GM12878 (cell line): Measurements from ENCODE around the gene TNFRSF1A. TPM values are rescaled to one million over a fixed set of nuclear protein-coding genes. Genes with fewer than 3 reads are reported as not detected.

Experiments used
- ATAC-seq: fragments of 200-7000 bp; cut with Tn5 transposase; 3 replicates; pipeline ENCODE4 v1.9.1; 2020; ENCODE audit warnings: mild to moderate bottlenecking, moderate library complexity
- BruUV-seq: library from RNA; stranded (reverse); fragments of 400-500 nt; replicated peaks from 2 replicates; lab custom pipeline; 2021; lab: Mats Ljungman, UMichigan
- CTCF ChIA-PET: fragments of 300-600 bp; sonication (Branson Sonifier 250); formaldehyde crosslinking; extraction: SDS; loops from one replicate; lab custom pipeline; 2021; ENCODE audit warnings: inconsistent platforms; lab: Yijun Ruan, JAX
- POLR2A ChIA-PET: fragments of 350-600 bp; formaldehyde crosslinking; extraction: SDS; loops from one replicate; lab custom pipeline; 2021; ENCODE audit warnings: inconsistent platforms; lab: Charles Lee
- RAD21 ChIA-PET: fragments of 300-600 bp; sonication (Branson Sonifier 250); formaldehyde crosslinking; loops from one replicate; lab custom pipeline; 2023; ENCODE audit warnings: antibody characterized with exemption; ENCODE audit not compliant: unreplicated experiment; lab: Charles Lee
- SMC1A ChIA-PET: fragments of 300-600 bp; sonication (Branson Sonifier 250); formaldehyde crosslinking; loops from one replicate; lab custom pipeline; 2023; ENCODE audit not compliant: unreplicated experiment, uncharacterized antibody; lab: Charles Lee
- DNase-seq: peaks from one replicate; pipeline ENCODE4 v3.0.0-alpha.2; 2011; ENCODE audit warnings: low read depth, low spot score
- FAIRE-seq: peaks from 3 replicates; lab custom pipeline; 2011; peaks lifted over from hg19 to GRCh38; lab: Jason Lieb, UNC
- H2AFZ ChIP-seq: 2 replicates; pipeline ENCODE4 v1.6.0; 2011; ENCODE audit warnings: low read depth, low read length, control low read depth; ENCODE audit not compliant: control insufficient read depth
- H3K27ac ChIP-seq: 2 replicates; pipeline ENCODE4 v1.5.1; 2011; ENCODE audit warnings: control low read depth; ENCODE audit not compliant: control insufficient read depth, insufficient read depth
- H3K27me3 ChIP-seq, 2 experiments: replicated peaks in 1 of 2; 2 replicates each; pipeline versions ENCODE4 v1.6.0 to v1.6.1; 2011; ENCODE audit warnings: low read length in 1 of 2; ENCODE audit not compliant: control insufficient read depth in 2 of 2, insufficient read depth in 2 of 2
- H3K36me3 ChIP-seq, 2 experiments: 2 replicates each; pipeline ENCODE4 v1.5.1; 2011; ENCODE audit warnings: low read length in 1 of 2; ENCODE audit not compliant: control insufficient read depth in 2 of 2, insufficient read depth in 2 of 2
- H3K4me1 ChIP-seq: 2 replicates; pipeline ENCODE4 v1.6.1; 2011; ENCODE audit warnings: mild to moderate bottlenecking, low read length, moderate library complexity, mixed read lengths; ENCODE audit not compliant: control insufficient read depth, insufficient read depth
- H3K4me2 ChIP-seq: 2 replicates; pipeline ENCODE4 v1.6.0; 2011; ENCODE audit warnings: control low read depth; ENCODE audit not compliant: control insufficient read depth, insufficient read depth
- H3K4me3 ChIP-seq: fragments of 200-600 bp; sonication (generic); 2 replicates; pipeline ENCODE4 v1.5.1; 2016
- H3K79me2 ChIP-seq: 2 replicates; pipeline ENCODE4 v1.6.0; 2011; ENCODE audit warnings: low read length; ENCODE audit not compliant: control insufficient read depth, insufficient read depth
- H3K9ac ChIP-seq: 2 replicates; pipeline ENCODE4 v1.8.0; 2011; ENCODE audit warnings: low read length, control low read depth, mixed read lengths; ENCODE audit not compliant: control insufficient read depth, insufficient read depth
- H3K9me3 ChIP-seq: replicated peaks from 3 replicates; pipeline ENCODE4 v1.5.1; 2011; ENCODE audit warnings: mild to moderate bottlenecking, low read length; ENCODE audit not compliant: control insufficient read depth, insufficient read depth
- H4K20me1 ChIP-seq: 2 replicates; pipeline ENCODE4 v1.6.0; 2011; ENCODE audit not compliant: control insufficient read depth, insufficient read depth
- ASH2L ChIP-seq: fragments of 300-600, 200-600 bp; sonication (generic); IDR thresholded peaks from 2 replicates; pipeline ENCODE4 v1.6.1; 2017; ENCODE audit warnings: low read depth, mild to moderate bottlenecking, borderline replicate concordance
- CTCF ChIP-seq, 3 experiments: IDR thresholded peaks in 2 of 3; conservative IDR thresholded peaks in 1 of 3; 2 replicates each; pipeline ENCODE4 v1.5.1; 2011; ENCODE audit warnings: low read depth in 3 of 3, low read length in 3 of 3, mild to moderate bottlenecking in 3 of 3, control low read depth in 2 of 3, moderate library complexity in 2 of 3, inconsistent platforms in 1 of 3, mixed read lengths in 1 of 3; ENCODE audit not compliant: control insufficient read depth in 2 of 3, insufficient read depth in 1 of 3; ENCODE audit errors: extremely low read depth in 1 of 3
- EGR1 ChIP-seq, 2 experiments: IDR thresholded peaks; 1 replicate in 1 of 2; 2 replicates in 1 of 2; pipeline ENCODE4 v1.6.1; 2011 to 2012; ENCODE audit warnings: low read depth in 2 of 2, low read length in 2 of 2, borderline replicate concordance in 1 of 2, mild to moderate bottlenecking in 1 of 2, moderate library complexity in 1 of 2
- HDAC2 ChIP-seq: fragments of 200-600 bp; sonication (generic); IDR thresholded peaks from 2 replicates; pipeline ENCODE4 v1.6.1; 2017
- KLF5 ChIP-seq: fragments of 450-650 bp; IDR thresholded peaks from 2 replicates; pipeline ENCODE4 v1.6.1; 2014; ENCODE audit warnings: mild to moderate bottlenecking; ENCODE audit not compliant: partially characterized antibody
- LARP7 ChIP-seq: fragments of 450-650 bp; IDR thresholded peaks from 2 replicates; pipeline ENCODE4 v1.6.1; 2017; ENCODE audit warnings: mild to moderate bottlenecking
- NR2F1 ChIP-seq: fragments of 450-650 bp; conservative IDR thresholded peaks from 2 replicates; pipeline ENCODE4 v1.6.1; 2017; ENCODE audit warnings: mild to moderate bottlenecking
- POLR2A ChIP-seq: IDR thresholded peaks from 2 replicates; pipeline ENCODE4 v1.6.1; 2011; ENCODE audit warnings: low read depth, mild to moderate bottlenecking, low read length
- POLR2AphosphoS2 ChIP-seq: IDR thresholded peaks from 2 replicates; pipeline ENCODE4 v1.6.1; 2011; ENCODE audit warnings: low read depth, mild to moderate bottlenecking, low read length, improper control_type of control experiment, moderate library complexity
- RAD21 ChIP-seq: IDR thresholded peaks from 2 replicates; pipeline ENCODE4 v1.6.1; 2011; ENCODE audit warnings: mild to moderate bottlenecking, low read depth, low read length, moderate library complexity; ENCODE audit not compliant: insufficient read depth
- RAD51 ChIP-seq: fragments of 450-650 bp; IDR thresholded peaks from 2 replicates; pipeline ENCODE4 v1.6.1; 2016; ENCODE audit warnings: moderate library complexity, mild to moderate bottlenecking, inconsistent platforms
- SPI1 ChIP-seq: IDR thresholded peaks from 2 replicates; pipeline ENCODE4 v1.6.1; 2011; ENCODE audit warnings: low read depth, mild to moderate bottlenecking, low read length, moderate library complexity, borderline replicate concordance; ENCODE audit not compliant: insufficient read depth
- ZNF24 ChIP-seq: fragments of 450-650 bp; IDR thresholded peaks from 2 replicates; pipeline ENCODE4 v1.6.1; 2017; ENCODE audit warnings: antibody characterized with exemption, mild to moderate bottlenecking
- ZNF687 ChIP-seq: fragments of 450-650 bp; IDR thresholded peaks from 2 replicates; pipeline ENCODE4 v1.6.1; 2017; ENCODE audit warnings: mild to moderate bottlenecking, moderate library complexity
- WGBS: methylation state at CpG from one replicate; pipeline ENCODE4 v1.1.6; 2016; ENCODE audit warnings: low lambda C conversion rate; ENCODE audit not compliant: insufficient replicate concordance, insufficient coverage; ENCODE audit errors: missing lambda C conversion rate; 5-methylcytosine and 5-hydroxymethylcytosine counted together
- in situ Hi-C: fragments of 300-500 bp; cut with MboI; formaldehyde crosslinking; loops from 9 replicates; pipeline ENCODE4 v1.14.3; 2018; ENCODE audit warnings: mixed read lengths
- intact Hi-C: fragments of 100-400 bp; cut with micrococcal nuclease; formaldehyde crosslinking; loops from one replicate; pipeline ENCODE4 v1.14.2; 2022; ENCODE audit not compliant: unreplicated experiment
- polyA plus RNA-seq, 11 experiments: library from polyadenylated mRNA; depleted of rRNA in 4 of 11; unstranded in 6 of 11; stranded (reverse) in 5 of 11; fragments of >200 nt; fragmentation: Nextera tagmentation in 4 of 11; fragmentation: Illumina TruSeq in 1 of 11; extraction: Ambion mirVana in 4 of 11; extraction: Trizol in 1 of 11; gene quantifications; 1 replicate in 1 of 11; 2 replicates in 10 of 11; pipeline versions ENCODE4 v1.2.1 to v1.2.3, GENCODE V29; 2011 to 2016; ENCODE audit warnings: inconsistent platforms in 2 of 11, missing spikeins in 2 of 11, low read depth in 1 of 11
- total RNA-seq, 4 experiments: library from RNA; depleted of rRNA in 3 of 4; stranded (reverse); fragments of >200 nt in 3 of 4; fragmentation: Illumina TruSeq in 1 of 4; extraction: Trizol in 1 of 4; gene quantifications; 2 replicates each; pipeline versions ENCODE4 v1.2.1 to v1.2.3, GENCODE V29; 2013 to 2021
- TF ChIP-seq, protein P1 (sequence below): fragments of 450-650 bp; conservative IDR thresholded peaks from 2 replicates; pipeline ENCODE4 v1.6.1; 2017; ENCODE audit warnings: mild to moderate bottlenecking, moderate library complexity

The TNFRSF1A gene
- total and polyA plus RNA-seq, 10 of the 15 experiments (the other 5 are each of a cell fraction or from before 2014, with no cell fraction given), result 0.24 to 16.5 (median 13.0) TPM

DNA sequence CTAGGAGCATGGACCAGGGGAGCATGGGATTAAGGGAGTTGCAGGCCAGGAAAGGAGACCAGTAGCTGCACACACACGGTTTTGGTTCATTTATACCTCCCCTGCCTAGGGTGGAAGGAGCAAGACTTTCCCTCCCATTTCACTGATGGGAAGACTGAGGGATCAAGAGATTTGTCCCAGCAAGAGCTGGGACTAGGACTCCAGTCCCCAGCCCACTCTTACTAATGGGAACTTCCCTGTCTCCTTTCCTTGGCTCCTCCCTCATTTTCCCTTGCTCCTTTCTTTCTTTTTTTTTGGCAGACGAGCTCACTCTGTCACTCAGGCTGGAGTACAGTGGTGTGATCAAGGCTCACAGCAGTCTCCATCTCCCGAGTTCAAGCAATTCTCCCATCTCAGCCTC is 20.5 kb upstream of the TNFRSF1A start (continued):
- TF ChIP-seq ZNF687, result no peak
- no peak for TF ChIP-seq ZNF24
- no peak for TF ChIP-seq RAD51

- no peak for ATAC-seq
- Histone ChIP-seq H3K27ac (no peak overlapping the region), H2AFZ (no peak overlapping the region), H3K4me1 (no peaks in the 10 kb centered on the region; the same call in 1 of the 2 replicates), H3K4me2 (no peak overlapping the region), H3K79me2 (no peaks in the 10 kb centered on the region), H3K27me3 (no peaks in the 10 kb centered on the region), H3K36me3 (no peaks in the 10 kb centered on the region), H3K9ac (no peak overlapping the region), H3K9me3 (no peaks in the 10 kb centered on the region), H4K20me1 (no peaks in the 10 kb centered on the region), H3K4me3 (no peak overlapping the region)
- no peak for DNase-seq
- no peak for FAIRE-seq
- BruUV-seq, result no TSS peak
- intact Hi-C loops, result no loop called here
- 73% methylated on average over 14 of the region's 14 CpGs for WGBS
- SMC1A ChIA-PET, result no interaction called here
- RAD21 ChIA-PET, result interaction anchor here (1.3 kb wide), 1 partner anchor 27 kb away, joined by 3 read pairs; no protein-coding TSS in a partner anchor
- CTCF ChIA-PET, result interaction anchor here (1.5 to 1.8 kb wide), 2 partner anchors 26 to 104 kb away, joined by 4 to 5 read pairs; no protein-coding TSS in a partner anchor
- in situ Hi-C loops, result no loop called here
- no peak for TF ChIP-seq POLR2AphosphoS2
- no peak for TF ChIP-seq LARP7
- TF ChIP-seq NR2F1, result no peak
- TF ChIP-seq POLR2A, result no peak
- no peak for TF ChIP-seq ASH2L
- TF ChIP-seq KLF5, result no peak
- no peak for TF ChIP-seq EGR1 (IDR thresholded peaks at IDR 0.05; ENCODE audit: borderline replicate concordance in 1 of 2, low read depth in 2 of 2, low read length in 2 of 2)
- no peak for TF ChIP-seq HDAC2
- TF ChIP-seq CTCF (IDR thresholded peaks at IDR 0.05 in 2 of 3, conservative IDR thresholded peaks at IDR 0.05 in 1 of 3; ENCODE audit: control insufficient read depth in 2 of 3, extremely low read depth in 1 of 3, insufficient read depth in 1 of 3, low read depth in 3 of 3, low read length in 3 of 3), result no peak
- TF ChIP-seq, protein P1, sequence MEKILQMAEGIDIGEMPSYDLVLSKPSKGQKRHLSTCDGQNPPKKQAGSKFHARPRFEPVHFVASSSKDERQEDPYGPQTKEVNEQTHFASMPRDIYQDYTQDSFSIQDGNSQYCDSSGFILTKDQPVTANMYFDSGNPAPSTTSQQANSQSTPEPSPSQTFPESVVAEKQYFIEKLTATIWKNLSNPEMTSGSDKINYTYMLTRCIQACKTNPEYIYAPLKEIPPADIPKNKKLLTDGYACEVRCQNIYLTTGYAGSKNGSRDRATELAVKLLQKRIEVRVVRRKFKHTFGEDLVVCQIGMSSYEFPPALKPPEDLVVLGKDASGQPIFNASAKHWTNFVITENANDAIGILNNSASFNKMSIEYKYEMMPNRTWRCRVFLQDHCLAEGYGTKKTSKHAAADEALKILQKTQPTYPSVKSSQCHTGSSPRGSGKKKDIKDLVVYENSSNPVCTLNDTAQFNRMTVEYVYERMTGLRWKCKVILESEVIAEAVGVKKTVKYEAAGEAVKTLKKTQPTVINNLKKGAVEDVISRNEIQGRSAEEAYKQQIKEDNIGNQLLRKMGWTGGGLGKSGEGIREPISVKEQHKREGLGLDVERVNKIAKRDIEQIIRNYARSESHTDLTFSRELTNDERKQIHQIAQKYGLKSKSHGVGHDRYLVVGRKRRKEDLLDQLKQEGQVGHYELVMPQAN, result no peak
- no peak for TF ChIP-seq SPI1
- no peak for TF ChIP-seq RAD21
- POLR2A ChIA-PET, result no interaction called here
Observed at GRCh38 chr12:6361834-6362233, 20.0 kb upstream of the TNFRSF1A start.
